Measurements from ENCODE around the gene OR13C8.

DNA sequence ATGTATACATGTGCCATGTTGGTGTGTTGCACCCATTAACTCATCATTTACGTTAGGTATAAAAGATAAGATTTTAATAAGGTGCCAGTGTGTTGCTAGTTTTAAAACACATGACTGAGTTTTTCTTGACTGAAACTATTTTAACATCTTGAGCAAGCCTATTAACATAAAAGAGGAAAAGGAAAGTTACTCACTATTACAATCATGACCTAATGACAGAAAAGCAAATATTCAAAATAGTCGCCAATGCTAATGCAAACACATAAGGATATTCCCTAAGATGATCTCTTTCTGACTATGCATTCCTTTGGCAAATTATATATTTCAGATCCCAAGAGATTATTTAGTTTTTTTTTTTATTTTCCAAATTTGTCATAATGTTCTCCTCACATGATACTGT is 42.2 kb downstream of the OR13C8 start:
- no peak for TF ChIP-seq CTCF (IDR thresholded peaks at IDR 0.05 in 2 of 3, conservative IDR thresholded peaks at IDR 0.05 in 1 of 3; ENCODE audit: borderline replicate concordance in 1 of 3, insufficient read depth in 1 of 3, low read depth in 2 of 3, low read length in 2 of 3)
- TF ChIP-seq EZH2 (IDR thresholded peaks at IDR 0.05), result no peak
- no peak for TF ChIP-seq ZNF274 (IDR thresholded peaks at IDR 0.05; ENCODE audit: low read depth, low read length)
- TF ChIP-seq POLR2AphosphoS5 (IDR thresholded peaks at IDR 0.05; ENCODE audit: low read depth, low read length), result no peak
- TF ChIP-seq, protein P1, sequence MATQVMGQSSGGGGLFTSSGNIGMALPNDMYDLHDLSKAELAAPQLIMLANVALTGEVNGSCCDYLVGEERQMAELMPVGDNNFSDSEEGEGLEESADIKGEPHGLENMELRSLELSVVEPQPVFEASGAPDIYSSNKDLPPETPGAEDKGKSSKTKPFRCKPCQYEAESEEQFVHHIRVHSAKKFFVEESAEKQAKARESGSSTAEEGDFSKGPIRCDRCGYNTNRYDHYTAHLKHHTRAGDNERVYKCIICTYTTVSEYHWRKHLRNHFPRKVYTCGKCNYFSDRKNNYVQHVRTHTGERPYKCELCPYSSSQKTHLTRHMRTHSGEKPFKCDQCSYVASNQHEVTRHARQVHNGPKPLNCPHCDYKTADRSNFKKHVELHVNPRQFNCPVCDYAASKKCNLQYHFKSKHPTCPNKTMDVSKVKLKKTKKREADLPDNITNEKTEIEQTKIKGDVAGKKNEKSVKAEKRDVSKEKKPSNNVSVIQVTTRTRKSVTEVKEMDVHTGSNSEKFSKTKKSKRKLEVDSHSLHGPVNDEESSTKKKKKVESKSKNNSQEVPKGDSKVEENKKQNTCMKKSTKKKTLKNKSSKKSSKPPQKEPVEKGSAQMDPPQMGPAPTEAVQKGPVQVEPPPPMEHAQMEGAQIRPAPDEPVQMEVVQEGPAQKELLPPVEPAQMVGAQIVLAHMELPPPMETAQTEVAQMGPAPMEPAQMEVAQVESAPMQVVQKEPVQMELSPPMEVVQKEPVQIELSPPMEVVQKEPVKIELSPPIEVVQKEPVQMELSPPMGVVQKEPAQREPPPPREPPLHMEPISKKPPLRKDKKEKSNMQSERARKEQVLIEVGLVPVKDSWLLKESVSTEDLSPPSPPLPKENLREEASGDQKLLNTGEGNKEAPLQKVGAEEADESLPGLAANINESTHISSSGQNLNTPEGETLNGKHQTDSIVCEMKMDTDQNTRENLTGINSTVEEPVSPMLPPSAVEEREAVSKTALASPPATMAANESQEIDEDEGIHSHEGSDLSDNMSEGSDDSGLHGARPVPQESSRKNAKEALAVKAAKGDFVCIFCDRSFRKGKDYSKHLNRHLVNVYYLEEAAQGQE (IDR thresholded peaks at IDR 0.05; ENCODE audit: low read depth), result no peak
- TF ChIP-seq POLR2A (IDR thresholded peaks at IDR 0.05; ENCODE audit: borderline replicate concordance, extremely low read depth, insufficient read depth, insufficient read length), result no peak
